ENCODE measurements around the gene BAZ2B.

DNA sequence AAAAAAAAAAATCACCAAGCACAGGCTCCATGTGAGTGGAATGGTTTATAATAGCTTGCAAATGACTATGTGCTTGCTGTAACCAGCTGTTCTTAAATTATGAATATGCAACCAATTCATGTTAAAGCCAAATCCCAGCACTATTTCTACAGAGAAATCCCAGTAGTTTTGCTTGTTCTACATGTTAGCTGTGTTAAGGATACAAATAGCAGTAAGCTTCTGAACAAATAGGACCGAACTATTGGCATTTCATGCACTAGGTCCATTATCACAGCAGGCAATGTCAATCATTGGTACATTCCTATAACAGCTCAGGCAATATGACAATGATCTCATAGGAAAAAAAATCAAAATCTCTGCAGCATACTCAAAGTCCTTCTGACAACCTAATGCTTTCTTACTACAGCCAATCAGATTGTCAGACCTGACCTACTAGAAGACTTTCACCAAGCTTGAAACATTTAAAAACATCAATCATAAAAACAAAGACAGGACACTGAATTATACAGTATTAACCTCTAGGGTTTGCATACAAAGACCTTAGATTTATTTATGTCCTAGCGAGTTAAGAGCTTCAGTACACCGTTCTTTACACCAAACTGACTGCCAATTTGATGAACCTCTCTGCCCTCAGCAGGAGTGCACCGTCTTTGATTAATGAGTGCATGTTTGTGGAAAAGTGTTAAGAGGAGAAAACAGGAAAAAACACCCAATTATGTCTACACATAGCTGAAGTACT, 6.4 kb downstream of the BAZ2B start:
- TF ChIP-seq CTCF (IDR thresholded peaks at IDR 0.05) (no peak), POLR2A (IDR thresholded peaks at IDR 0.05) (no peak)

Measured in testis (tissue), 2 donors.